H1 (cell line): ENCODE data around the gene MRPL22. TPM values are rescaled to one million over a fixed set of nuclear protein-coding genes. Genes with fewer than 3 reads are reported as not detected.

Experiments used
- CTCF ChIA-PET: fragments of 300-600 bp; sonication (Branson Sonifier 250); formaldehyde crosslinking; loops from one replicate; lab custom pipeline; 2021; ENCODE audit not compliant: partially characterized antibody; lab: Charles Lee
- POLR2A ChIA-PET: fragments of 300-600 bp; sonication (Branson Sonifier 250); formaldehyde crosslinking; loops from one replicate; lab custom pipeline; 2021; ENCODE audit warnings: inconsistent platforms; ENCODE audit not compliant: partially characterized antibody; lab: Charles Lee
- DNase-seq, 2 experiments: peaks; one replicate each; pipeline versions ENCODE4 v3.0.0 to v3.0.0-alpha.2; 2010 to 2022; ENCODE audit warnings: low spot score in 2 of 2, low read depth in 1 of 2, mixed read lengths in 1 of 2
- FAIRE-seq: peaks from 2 replicates; lab custom pipeline; 2011; peaks lifted over from hg19 to GRCh38; lab: Jason Lieb, UNC
- H2AFZ ChIP-seq: 2 replicates; pipeline ENCODE4 v1.8.1; 2012; ENCODE audit warnings: low read length, inconsistent platforms
- H2AK5ac ChIP-seq: 2 replicates; pipeline ENCODE4 v1.6.1; 2013; ENCODE audit warnings: low read depth, low read length
- H2BK120ac ChIP-seq: replicated peaks from 2 replicates; pipeline ENCODE3; 2013; ENCODE audit warnings: low read depth, low read length, inconsistent platforms
- H2BK12ac ChIP-seq: 2 replicates; pipeline ENCODE4 v1.6.1; 2013; ENCODE audit warnings: low read depth, low read length
- H2BK15ac ChIP-seq: 2 replicates; pipeline ENCODE4 v1.6.1; 2013; ENCODE audit warnings: low read length
- H2BK20ac ChIP-seq: 2 replicates; pipeline ENCODE4 v1.6.1; 2013; ENCODE audit warnings: low read length
- H2BK5ac ChIP-seq: 2 replicates; pipeline ENCODE4 v1.6.1; 2013; ENCODE audit warnings: low read depth, low read length
- H3K14ac ChIP-seq: 2 replicates; pipeline ENCODE4 v1.6.1; 2013; ENCODE audit warnings: inconsistent platforms; ENCODE audit not compliant: insufficient read length
- H3K18ac ChIP-seq: 2 replicates; pipeline ENCODE4 v1.6.1; 2013; ENCODE audit warnings: low read length; ENCODE audit errors: extremely low read depth
- H3K23ac ChIP-seq: 2 replicates; pipeline ENCODE4 v1.6.1; 2013; ENCODE audit warnings: inconsistent platforms; ENCODE audit not compliant: insufficient read length
- H3K23me2 ChIP-seq: 2 replicates; pipeline ENCODE4 v1.6.1; 2013; ENCODE audit warnings: low read depth, low read length
- H3K27ac ChIP-seq: 2 replicates; pipeline ENCODE4 v1.6.1; 2011; ENCODE audit warnings: low read depth, low read length, inconsistent platforms
- H3K27me3 ChIP-seq, 4 experiments: replicated peaks in 1 of 4; 1 replicate in 1 of 4; 2 replicates in 3 of 4; pipeline versions ENCODE4 v1.6.1 to v1.8.1; 2011 to 2013; ENCODE audit warnings: low read length in 3 of 4, mild to moderate bottlenecking in 3 of 4, inconsistent platforms in 2 of 4, mixed read lengths in 2 of 4, moderate library complexity in 1 of 4; ENCODE audit not compliant: control insufficient read depth in 3 of 4, insufficient read depth in 3 of 4; ENCODE audit errors: extremely low read depth in 1 of 4
- H3K36me3 ChIP-seq, 4 experiments: 2 replicates each; pipeline versions ENCODE4 v1.6.1 to v1.8.1; 2011 to 2013; ENCODE audit warnings: mild to moderate bottlenecking in 4 of 4, low read length in 3 of 4, moderate library complexity in 2 of 4, control low read depth in 1 of 4, inconsistent platforms in 1 of 4; ENCODE audit not compliant: insufficient read depth in 4 of 4, control insufficient read depth in 2 of 4
- H3K4ac ChIP-seq: replicated peaks from 2 replicates; pipeline ENCODE3; 2013; ENCODE audit warnings: low read length, low read depth, mixed read lengths, inconsistent platforms; ENCODE audit not compliant: insufficient read length
- H3K4me1 ChIP-seq, 4 experiments: replicated peaks in 1 of 4; 1 replicate in 1 of 4; 2 replicates in 3 of 4; pipeline versions ENCODE4 v1.6.1 to v1.8.1; 2011 to 2013; ENCODE audit warnings: low read length in 3 of 4, inconsistent platforms in 2 of 4, mixed read lengths in 1 of 4; ENCODE audit not compliant: insufficient read depth in 4 of 4, control insufficient read depth in 3 of 4
- H3K4me2 ChIP-seq, 2 experiments: 2 replicates each; pipeline versions ENCODE4 v1.6.1 to v1.8.1; 2011 to 2013; ENCODE audit warnings: low read depth in 2 of 2, low read length in 2 of 2, control low read depth in 1 of 2, inconsistent platforms in 1 of 2, mild to moderate bottlenecking in 1 of 2; ENCODE audit not compliant: insufficient read depth in 1 of 2
- H3K4me3 ChIP-seq, 4 experiments: fragments of 200-600, 300-600 bp in 1 of 4; sonication (generic), shearing (Covaris generic), sonication (Bioruptor Twin) in 1 of 4; 2 replicates each; pipeline versions ENCODE4 v1.5.1 to v1.8.1; 2011 to 2016; ENCODE audit warnings: low read length in 4 of 4, low read depth in 3 of 4, control low read depth in 2 of 4, inconsistent platforms in 2 of 4, mild to moderate bottlenecking in 2 of 4, mixed read lengths in 1 of 4, moderate library complexity in 1 of 4; ENCODE audit not compliant: insufficient read depth in 2 of 4; ENCODE audit errors: extremely low read depth in 1 of 4
- H3K56ac ChIP-seq: replicated peaks from 2 replicates; pipeline ENCODE3; 2013; ENCODE audit warnings: low read depth, mild to moderate bottlenecking, mixed read lengths, low read length, inconsistent platforms; ENCODE audit not compliant: insufficient read length
- H3K79me1 ChIP-seq: 2 replicates; pipeline ENCODE4 v1.6.1; 2013; ENCODE audit warnings: low read depth, low read length, control low read depth
- H3K79me2 ChIP-seq, 2 experiments: 2 replicates each; pipeline versions ENCODE4 v1.6.1 to v1.8.1; 2012 to 2013; ENCODE audit warnings: low read length in 2 of 2, mild to moderate bottlenecking in 2 of 2, inconsistent platforms in 1 of 2; ENCODE audit not compliant: insufficient read depth in 2 of 2, control insufficient read depth in 1 of 2
- H3K9ac ChIP-seq, 4 experiments: replicated peaks in 1 of 4; 1 replicate in 1 of 4; 2 replicates in 3 of 4; pipeline versions ENCODE4 v1.6.1 to v1.8.1; 2011 to 2013; ENCODE audit warnings: low read depth in 3 of 4, low read length in 3 of 4, control low read depth in 2 of 4, mild to moderate bottlenecking in 2 of 4, moderate library complexity in 2 of 4, inconsistent platforms in 1 of 4; ENCODE audit errors: extremely low read depth in 1 of 4
- H3K9me3 ChIP-seq, 2 experiments: 2 replicates each; pipeline versions ENCODE4 v1.6.1 to v1.8.1; 2012 to 2013; ENCODE audit warnings: mild to moderate bottlenecking in 2 of 2, moderate library complexity in 2 of 2, control low read depth in 1 of 2, inconsistent platforms in 1 of 2, low read depth in 1 of 2, low read length in 1 of 2, mixed read lengths in 1 of 2; ENCODE audit not compliant: insufficient read depth in 2 of 2
- H4K20me1 ChIP-seq, 2 experiments: replicated peaks in 1 of 2; 2 replicates each; pipeline versions ENCODE3 to v1.8.1; 2011 to 2013; ENCODE audit warnings: inconsistent platforms in 2 of 2, low read length in 2 of 2, mild to moderate bottlenecking in 1 of 2; ENCODE audit not compliant: insufficient read depth in 2 of 2, control insufficient read depth in 1 of 2
- H4K5ac ChIP-seq: 2 replicates; pipeline ENCODE4 v1.6.1; 2013; ENCODE audit warnings: low read length, low read depth, mixed read lengths, inconsistent platforms; ENCODE audit not compliant: insufficient read length
- H4K8ac ChIP-seq: 2 replicates; pipeline ENCODE4 v1.8.0; 2013; ENCODE audit warnings: mild to moderate bottlenecking, moderate library complexity, low read length, inconsistent platforms; ENCODE audit not compliant: insufficient read depth; ENCODE audit errors: extremely low read depth
- H4K91ac ChIP-seq: replicated peaks from 2 replicates; pipeline ENCODE3; 2013; ENCODE audit warnings: low read length, mixed read lengths, inconsistent platforms; ENCODE audit not compliant: insufficient read length
- BACH1 ChIP-seq: IDR thresholded peaks from 2 replicates; pipeline ENCODE4 v1.6.1; 2012; ENCODE audit warnings: low read length, improper control_type of control experiment
- MAFK ChIP-seq: IDR thresholded peaks from 2 replicates; pipeline ENCODE4 v1.6.1; 2012; ENCODE audit warnings: low read depth, mild to moderate bottlenecking, improper control_type of control experiment, low read length
- SAP30 ChIP-seq: fragments of 300-600 bp; sonication (generic); IDR thresholded peaks from 2 replicates; pipeline ENCODE4 v1.7.1; 2012; ENCODE audit warnings: low read length, moderate library complexity, mild to moderate bottlenecking, inconsistent platforms; ENCODE audit not compliant: insufficient read depth, insufficient replicate concordance
- WGBS, 2 experiments: shearing (Covaris generic) in 1 of 2; methylation state at CpG; one replicate each; pipeline versions ENCODE4 v1.1.6 to v1.1.7; 2013 to 2015; ENCODE audit warnings: low lambda C conversion rate in 2 of 2, mixed read lengths in 2 of 2, inconsistent platforms in 1 of 2, low coverage in 1 of 2, missing lambda C conversion rate in 1 of 2; ENCODE audit not compliant: insufficient replicate concordance in 2 of 2, insufficient coverage in 1 of 2, insufficient read length in 1 of 2; ENCODE audit errors: extremely low coverage in 1 of 2, missing lambda C conversion rate in 1 of 2; 5-methylcytosine and 5-hydroxymethylcytosine counted together
- polyA plus RNA-seq, 7 experiments: library from polyadenylated mRNA; depleted of rRNA in 3 of 7; stranded (reverse) in 5 of 7; unstranded in 2 of 7; fragments of >200 nt in 5 of 7; fragments of 200-250 nt in 2 of 7; gene quantifications; 1 replicate in 5 of 7; 2 replicates in 1 of 7; 4 replicates in 1 of 7; pipeline versions ENCODE4 v1.2.1 to v1.2.3, GENCODE V29; 2011 to 2013; ENCODE audit warnings: missing spikeins in 2 of 7, mixed read lengths in 2 of 7
- total RNA-seq: library from RNA; stranded (reverse); fragmentation: NEBNext Ultra II Directional; extraction: Animal tissue kit (Norgen Biotek cat#: 25700); gene quantifications from 2 replicates; pipeline ENCODE4 v1.2.1, GENCODE V29; 2021

Gene MRPL22
- total and polyA plus RNA-seq, 2 of the 8 experiments (the other 6 are each of a cell fraction or from before 2014, with no cell fraction given): 46.8 to 65.6 TPM

GRCh38 chr5:154977409-154977808 is 36.5 kb downstream of the MRPL22 start:
- Histone ChIP-seq H3K79me1 (no peaks in the 10 kb centered on the region), H2BK15ac (no peak overlapping the region), H4K20me1 (no peaks in the 10 kb centered on the region), H3K9ac (no peak overlapping the region), H2AFZ (no peak overlapping the region), H3K27ac (no peak overlapping the region), H2BK12ac (no peak overlapping the region), H3K18ac (no peak overlapping the region), H3K4me2 (no peak overlapping the region), H3K9me3 (no peaks in the 10 kb centered on the region; a peak in 1 of 4 replicates), H3K4me1 (no peaks in the 10 kb centered on the region), H3K36me3 (peaks cover 0 to 3% (median 0%) of the 10 kb centered on the region in 4 experiments; a peak in 2 of 8 replicates), H2AK5ac (no peak overlapping the region), H3K4me3 (no peak overlapping the region), H4K8ac (no peak overlapping the region), H4K5ac (no peak overlapping the region), H2BK5ac (no peak overlapping the region), H3K23me2 (no peaks in the 10 kb centered on the region), H3K56ac (no peak overlapping the region), H4K91ac (no peak overlapping the region), H3K23ac (no peak overlapping the region), H3K14ac (no peak overlapping the region), H3K4ac (no peak overlapping the region), H2BK120ac (no peak overlapping the region), H2BK20ac (no peak overlapping the region), H3K27me3 (no peaks in the 10 kb centered on the region), H3K79me2 (no peaks in the 10 kb centered on the region)
- TF ChIP-seq BACH1 (peak; percentile 10; the same call in 1 of the 2 replicates), MAFK (peak; percentile 44; the same call in 1 of the 2 replicates), SAP30 (no peak)
- ChIA-PET POLR2A (no interaction called here), CTCF (interaction anchor here (1.4 to 18.4 kb wide), 3 partner anchors 10 to 51 kb away, joined by 7 to 471 read pairs (median 78); no protein-coding TSS in a partner anchor)
- FAIRE-seq (no peak), DNase-seq (no peak)
- 91% methylated on average over 1 of the region's 1 CpG; no CpG with 5 or more reads in 1 of the 2 experiments for WGBS, 2 experiments
